ENCODE data around the gene SLC6A19. TPM values are rescaled to one million over a fixed set of nuclear protein-coding genes. Genes with fewer than 3 reads are reported as not detected.

Gene SLC6A19
- total and polyA plus RNA-seq, 4 donors, result 0.06 TPM; not detected in 3

DNA sequence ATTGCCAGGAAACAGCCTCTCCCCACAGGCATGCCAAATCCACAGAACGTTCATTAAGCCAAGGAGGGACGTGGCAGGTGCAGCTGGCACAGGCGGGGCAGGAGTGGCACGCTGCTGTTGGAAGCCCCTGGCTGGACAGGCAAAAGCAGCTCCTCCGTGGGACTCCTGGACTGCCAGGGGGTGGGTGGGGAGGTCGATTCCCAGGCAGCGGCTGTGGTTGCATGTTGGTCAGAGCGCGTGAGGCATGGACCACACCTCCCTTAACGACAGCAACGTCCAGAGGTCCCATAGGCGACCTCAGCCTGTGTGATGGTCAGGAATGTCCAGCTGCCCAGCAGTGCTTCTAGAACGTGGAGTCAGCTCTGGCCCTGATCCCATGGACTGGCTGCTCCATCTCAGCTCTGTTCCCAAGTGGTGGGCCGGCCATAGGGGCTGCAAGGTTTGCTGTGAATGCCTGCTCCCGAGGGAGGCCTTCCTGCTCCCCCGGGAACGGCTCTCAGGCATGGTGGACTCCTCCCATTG is 6.9 kb downstream of the SLC6A19 start:
- ATAC-seq (ENCODE audit: insufficient read depth, low FRiP score) (no peak), DNase-seq (no peak)
- Histone ChIP-seq H3K36me3 (ENCODE audit: control insufficient read depth in 4 of 4, insufficient read depth in 4 of 4, low read length in 4 of 4) (no peaks in the 10 kb centered on the region), H3K27ac (ENCODE audit: low read depth in 1 of 2, low read length in 1 of 2) (no peak overlapping the region), H3K9ac (ENCODE audit: insufficient read depth in 1 of 2, low read length in 2 of 2) (no peak overlapping the region), H3K27me3 (ENCODE audit: control insufficient read depth in 3 of 3, insufficient read depth in 3 of 3, low read length in 2 of 3) (peaks cover 0 to 4% (median 3%) of the 10 kb centered on the region in 3 donors), H3K9me3 (ENCODE audit: control insufficient read depth in 4 of 4, insufficient read depth in 3 of 4, low read length in 3 of 4) (no peaks in the 10 kb centered on the region), H3K4me3 (no peak overlapping the region), H3K4me1 (ENCODE audit: control insufficient read depth in 5 of 5, insufficient read depth in 5 of 5, low read length in 5 of 5) (peaks cover 0 to 16% (median 4%) of the 10 kb centered on the region in 5 donors)
- WGBS, 2 donors, result 68 to 79% methylated on average over 17 of the region's 17 CpGs
- TF ChIP-seq, protein P1, sequence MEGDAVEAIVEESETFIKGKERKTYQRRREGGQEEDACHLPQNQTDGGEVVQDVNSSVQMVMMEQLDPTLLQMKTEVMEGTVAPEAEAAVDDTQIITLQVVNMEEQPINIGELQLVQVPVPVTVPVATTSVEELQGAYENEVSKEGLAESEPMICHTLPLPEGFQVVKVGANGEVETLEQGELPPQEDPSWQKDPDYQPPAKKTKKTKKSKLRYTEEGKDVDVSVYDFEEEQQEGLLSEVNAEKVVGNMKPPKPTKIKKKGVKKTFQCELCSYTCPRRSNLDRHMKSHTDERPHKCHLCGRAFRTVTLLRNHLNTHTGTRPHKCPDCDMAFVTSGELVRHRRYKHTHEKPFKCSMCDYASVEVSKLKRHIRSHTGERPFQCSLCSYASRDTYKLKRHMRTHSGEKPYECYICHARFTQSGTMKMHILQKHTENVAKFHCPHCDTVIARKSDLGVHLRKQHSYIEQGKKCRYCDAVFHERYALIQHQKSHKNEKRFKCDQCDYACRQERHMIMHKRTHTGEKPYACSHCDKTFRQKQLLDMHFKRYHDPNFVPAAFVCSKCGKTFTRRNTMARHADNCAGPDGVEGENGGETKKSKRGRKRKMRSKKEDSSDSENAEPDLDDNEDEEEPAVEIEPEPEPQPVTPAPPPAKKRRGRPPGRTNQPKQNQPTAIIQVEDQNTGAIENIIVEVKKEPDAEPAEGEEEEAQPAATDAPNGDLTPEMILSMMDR (IDR thresholded peaks at IDR 0.05; ENCODE audit: control extremely low read depth, extremely low read depth), result no peak

DNA sequence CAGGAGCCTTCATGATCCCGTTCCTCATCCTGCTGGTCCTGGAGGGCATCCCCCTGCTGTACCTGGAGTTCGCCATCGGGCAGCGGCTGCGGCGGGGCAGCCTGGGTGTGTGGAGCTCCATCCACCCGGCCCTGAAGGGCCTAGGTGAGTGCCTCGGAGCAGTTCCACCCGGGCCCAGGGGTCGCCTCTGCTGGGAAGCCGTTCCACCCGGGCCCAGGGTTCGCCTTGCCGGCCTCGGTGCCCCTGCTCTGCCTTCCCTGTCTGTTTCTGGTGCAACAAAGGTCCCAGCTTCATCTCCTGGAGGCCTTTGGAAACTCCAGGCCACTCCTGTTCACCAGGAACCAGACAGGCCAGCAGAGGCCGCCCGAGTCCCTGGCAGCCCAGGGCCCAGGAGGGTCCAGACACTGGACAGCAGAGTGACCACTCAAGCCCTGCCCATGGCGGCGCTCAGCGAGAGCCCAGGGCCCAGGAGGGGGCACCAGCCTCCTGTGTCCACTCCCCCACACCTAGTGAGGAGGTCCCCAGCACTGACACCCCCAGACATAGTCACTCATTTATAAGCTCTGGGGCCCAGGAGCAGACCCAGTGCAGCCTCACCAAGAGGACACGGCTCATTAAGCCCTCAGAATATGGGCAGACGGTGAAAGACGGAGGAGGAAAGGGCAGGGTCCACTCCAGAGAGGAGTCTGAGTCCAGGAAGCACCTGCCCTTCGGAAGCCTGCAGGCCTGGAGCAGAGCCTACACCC is 7.5 kb downstream of the SLC6A19 start:
- Histone ChIP-seq H3K27ac (ENCODE audit: low read depth in 1 of 2, low read length in 1 of 2) (no peak overlapping the region), H3K9me3 (ENCODE audit: control insufficient read depth in 4 of 4, insufficient read depth in 3 of 4, low read length in 3 of 4) (no peaks in the 10 kb centered on the region), H3K36me3 (ENCODE audit: control insufficient read depth in 4 of 4, insufficient read depth in 4 of 4, low read length in 4 of 4) (no peaks in the 10 kb centered on the region), H3K4me1 (ENCODE audit: control insufficient read depth in 5 of 5, insufficient read depth in 5 of 5, low read length in 5 of 5) (peaks cover 0 to 14% (median 4%) of the 10 kb centered on the region in 5 donors), H3K27me3 (ENCODE audit: control insufficient read depth in 3 of 3, insufficient read depth in 3 of 3, low read length in 2 of 3) (peaks cover 0 to 4% (median 3%) of the 10 kb centered on the region in 3 donors), H3K9ac (ENCODE audit: insufficient read depth in 1 of 2, low read length in 2 of 2) (no peak overlapping the region), H3K4me3 (no peak overlapping the region)
- DNase-seq (peak in 1 of 3 donors; percentile 37), ATAC-seq (ENCODE audit: insufficient read depth, low FRiP score) (no peak)
- WGBS, 2 donors, result 75 to 90% methylated on average over 24 of the region's 24 CpGs
- TF ChIP-seq, protein P1 (IDR thresholded peaks at IDR 0.05; ENCODE audit: control extremely low read depth, extremely low read depth), result no peak

DNA sequence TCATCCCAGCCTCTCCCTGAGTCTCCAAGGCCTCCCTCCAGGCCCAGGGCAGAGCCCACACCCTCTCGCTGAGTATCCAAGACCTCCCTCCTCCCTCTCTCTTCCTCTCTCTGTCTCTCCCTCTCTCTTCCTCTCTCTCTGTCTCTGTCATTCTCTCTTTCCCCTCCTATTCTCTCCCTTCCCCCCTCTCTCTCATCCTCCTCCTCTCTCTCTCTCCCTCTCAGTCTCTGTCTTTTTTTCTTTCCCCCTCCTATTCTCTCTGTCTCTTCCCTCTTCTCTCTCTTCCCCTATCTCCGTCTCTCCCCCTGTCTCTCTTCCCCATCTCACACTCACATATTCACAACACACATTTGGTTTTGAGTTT is 8.1 kb downstream of the SLC6A19 start:
- WGBS, 2 donors, result 68% methylated on average over 2 of the region's 2 CpGs
- Histone ChIP-seq H3K4me3 (no peak overlapping the region), H3K9me3 (ENCODE audit: control insufficient read depth in 4 of 4, insufficient read depth in 3 of 4, low read length in 3 of 4) (no peaks in the 10 kb centered on the region), H3K27ac (ENCODE audit: low read depth in 1 of 2, low read length in 1 of 2) (no peak overlapping the region), H3K4me1 (ENCODE audit: control insufficient read depth in 5 of 5, insufficient read depth in 5 of 5, low read length in 5 of 5) (peaks cover 0 to 8% (median 4%) of the 10 kb centered on the region in 5 donors), H3K36me3 (ENCODE audit: control insufficient read depth in 4 of 4, insufficient read depth in 4 of 4, low read length in 4 of 4) (no peaks in the 10 kb centered on the region), H3K27me3 (ENCODE audit: control insufficient read depth in 3 of 3, insufficient read depth in 3 of 3, low read length in 2 of 3) (peaks cover 0 to 4% (median 3%) of the 10 kb centered on the region in 3 donors), H3K9ac (ENCODE audit: insufficient read depth in 1 of 2, low read length in 2 of 2) (no peak overlapping the region)
- no peak for ATAC-seq (ENCODE audit: insufficient read depth, low FRiP score)
- no peak for DNase-seq
- TF ChIP-seq, protein P1 (IDR thresholded peaks at IDR 0.05; ENCODE audit: control extremely low read depth, extremely low read depth), result no peak

All from lung (tissue), 12 donors.